ENCODE measurements around the gene FKBP9. TPM values are rescaled to one million over a fixed set of nuclear protein-coding genes. Genes with fewer than 3 reads are reported as not detected.

The FKBP9 gene
- total and polyA plus RNA-seq, 2 of the 8 experiments (the other 6 are each of a cell fraction or from before 2014, with no cell fraction given): 7.2 to 10.1 TPM

GRCh38 chr7:32930378-32930777, 26.9 kb upstream of the FKBP9 start:
- no peaks in the 10 kb centered on the region for H3K79me1 ChIP-seq (ENCODE audit: low read depth, low read length)
- no peak for FAIRE-seq
- H3K4ac ChIP-seq (replicated peaks; ENCODE audit: insufficient read length, low read depth, low read length): no peak overlapping the region
- H4K20me1 ChIP-seq (replicated peaks in 1 of 2; ENCODE audit: control insufficient read depth in 1 of 2, insufficient read depth in 2 of 2, low read length in 2 of 2): peaks cover 0 to 1% of the 10 kb centered on the region in 2 experiments
- no peak for DNase-seq (ENCODE audit: low read depth in 1 of 2, low spot score in 2 of 2)
- H3K9ac ChIP-seq (replicated peaks in 1 of 4; ENCODE audit: extremely low read depth in 1 of 4, low read depth in 3 of 4, low read length in 3 of 4): no peak overlapping the region
- no peak overlapping the region for H3K27ac ChIP-seq (ENCODE audit: low read depth, low read length)
- WGBS, 2 experiments (ENCODE audit: extremely low coverage in 1 of 2, insufficient coverage in 1 of 2, insufficient read length in 1 of 2, insufficient replicate concordance in 2 of 2, low coverage in 1 of 2, low lambda C conversion rate in 2 of 2, missing lambda C conversion rate in 1 of 2): 96% methylated on average over 7 of the region's 7 CpGs; no CpG with 5 or more reads in 1 of the 2 experiments
- no peak overlapping the region for H2AK5ac ChIP-seq (ENCODE audit: low read depth, low read length)
- no peak overlapping the region for H3K23ac ChIP-seq (ENCODE audit: insufficient read length)
- H2BK12ac ChIP-seq (ENCODE audit: low read depth, low read length): no peak overlapping the region
- H3K4me1 ChIP-seq (replicated peaks in 1 of 4; ENCODE audit: control insufficient read depth in 3 of 4, insufficient read depth in 4 of 4, low read length in 3 of 4): no peaks in the 10 kb centered on the region
- no peak overlapping the region for H4K5ac ChIP-seq (ENCODE audit: insufficient read length, low read depth, low read length)
- no peak overlapping the region for H3K56ac ChIP-seq (replicated peaks; ENCODE audit: insufficient read length, low read depth, low read length)
- H3K79me2 ChIP-seq (ENCODE audit: control insufficient read depth in 1 of 2, insufficient read depth in 2 of 2, low read length in 2 of 2): no peaks in the 10 kb centered on the region
- H3K36me3 ChIP-seq (ENCODE audit: control insufficient read depth in 2 of 4, insufficient read depth in 4 of 4, low read length in 3 of 4): no peaks in the 10 kb centered on the region
- H3K4me3 ChIP-seq (ENCODE audit: extremely low read depth in 1 of 4, insufficient read depth in 2 of 4, low read depth in 3 of 4, low read length in 4 of 4): no peak overlapping the region
- H2BK5ac ChIP-seq (ENCODE audit: low read depth, low read length): no peak overlapping the region
- H3K27me3 ChIP-seq (replicated peaks in 1 of 4; ENCODE audit: control insufficient read depth in 3 of 4, extremely low read depth in 1 of 4, insufficient read depth in 3 of 4, low read length in 3 of 4): peaks cover 0 to 28% (median 7%) of the 10 kb centered on the region in 4 experiments; a peak in 6 of 7 replicates
- no peak overlapping the region for H2BK20ac ChIP-seq (ENCODE audit: low read length)
- no peaks in the 10 kb centered on the region for H3K23me2 ChIP-seq (ENCODE audit: low read depth, low read length)
- no peak overlapping the region for H2BK15ac ChIP-seq (ENCODE audit: low read length)
- H3K4me2 ChIP-seq (ENCODE audit: insufficient read depth in 1 of 2, low read depth in 2 of 2, low read length in 2 of 2): no peak overlapping the region
- no peak overlapping the region for H3K14ac ChIP-seq (ENCODE audit: insufficient read length)
- H2BK120ac ChIP-seq (replicated peaks; ENCODE audit: low read depth, low read length): no peak overlapping the region
- H3K9me3 ChIP-seq (ENCODE audit: insufficient read depth in 2 of 2, low read depth in 1 of 2, low read length in 1 of 2): no peaks in the 10 kb centered on the region
- ChIA-PET CTCF (ENCODE audit: partially characterized antibody) (interaction anchor here (1.3 to 1.5 kb wide), 2 partner anchors 84 to 161 kb away, joined by 3 to 5 read pairs; no protein-coding TSS in a partner anchor), POLR2A (ENCODE audit: partially characterized antibody) (interaction anchor here (0.5 kb wide), 1 partner anchor 9 kb away, joined by 4 read pairs; no protein-coding TSS in a partner anchor)
- H4K91ac ChIP-seq (replicated peaks; ENCODE audit: insufficient read length, low read length): no peak overlapping the region
- H3K18ac ChIP-seq (ENCODE audit: extremely low read depth, low read length): no peak overlapping the region
- no peak overlapping the region for H4K8ac ChIP-seq (ENCODE audit: extremely low read depth, insufficient read depth, low read length)
- H2AFZ ChIP-seq (ENCODE audit: low read length): no peak overlapping the region
- TF ChIP-seq YY1 (IDR thresholded peaks at IDR 0.05; ENCODE audit: low read depth, low read length) (no peak), EP300 (IDR thresholded peaks at IDR 0.05; ENCODE audit: borderline replicate concordance in 1 of 2, low read depth in 2 of 2, low read length in 2 of 2) (no peak), RXRA (IDR thresholded peaks at IDR 0.05; ENCODE audit: insufficient read depth, low read depth, low read length) (no peak), CTCF (IDR thresholded peaks at IDR 0.05; ENCODE audit: control extremely low read depth in 1 of 3, insufficient read depth in 1 of 3, low read depth in 1 of 3, low read length in 3 of 3) (no peak), SP1 (IDR thresholded peaks at IDR 0.05; ENCODE audit: low read depth, low read length) (no peak), JUND (IDR thresholded peaks at IDR 0.05; ENCODE audit: low read length) (no peak), JUN (IDR thresholded peaks at IDR 0.05; ENCODE audit: low read depth, low read length) (no peak), KDM1A (IDR thresholded peaks at IDR 0.05; ENCODE audit: borderline replicate concordance, low read length) (no peak), TBP (IDR thresholded peaks at IDR 0.05; ENCODE audit: low read depth, low read length) (no peak), CBX5 (IDR thresholded peaks at IDR 0.05; ENCODE audit: low read depth, low read length) (no peak), KDM5A (IDR thresholded peaks at IDR 0.05; ENCODE audit: low read length) (no peak), FOSL1 (IDR thresholded peaks at IDR 0.05; ENCODE audit: insufficient read depth, low read depth, low read length) (no peak)

Data from H1 (cell line).